HUES6 (cell line): ENCODE data around the gene DTX3.
"Not testable (repeated sequence)": the region's sequence is repeated elsewhere in the genome, so short reads cannot be mapped to it uniquely, and the experiment has no call there.

Experiments used
- H3K27ac ChIP-seq: 2 replicates; pipeline ENCODE4 v1.7.0; 2013; ENCODE audit warnings: low read depth, mild to moderate bottlenecking, low read length, inconsistent platforms
- H3K27me3 ChIP-seq: 2 replicates; pipeline ENCODE4 v1.6.1; 2013; ENCODE audit warnings: low read length; ENCODE audit not compliant: control insufficient read depth, insufficient read depth
- H3K36me3 ChIP-seq: 2 replicates; pipeline ENCODE4 v1.6.1; 2013; ENCODE audit warnings: low read length; ENCODE audit not compliant: control insufficient read depth, insufficient read depth
- H3K4me1 ChIP-seq: 2 replicates; pipeline ENCODE4 v1.6.1; 2013; ENCODE audit warnings: low read length; ENCODE audit not compliant: control insufficient read depth, insufficient read depth
- H3K4me3 ChIP-seq: 2 replicates; pipeline ENCODE4 v1.5.1; 2013; ENCODE audit warnings: low read depth, low read length
- H3K9ac ChIP-seq: one replicate; pipeline ENCODE4 v1.6.1; 2013; ENCODE audit warnings: mild to moderate bottlenecking, low read length
- H3K9me3 ChIP-seq: 2 replicates; pipeline ENCODE4 v1.6.1; 2013; ENCODE audit warnings: low read depth, low read length; ENCODE audit not compliant: control insufficient read depth, insufficient read depth

Gene DTX3, protein sequence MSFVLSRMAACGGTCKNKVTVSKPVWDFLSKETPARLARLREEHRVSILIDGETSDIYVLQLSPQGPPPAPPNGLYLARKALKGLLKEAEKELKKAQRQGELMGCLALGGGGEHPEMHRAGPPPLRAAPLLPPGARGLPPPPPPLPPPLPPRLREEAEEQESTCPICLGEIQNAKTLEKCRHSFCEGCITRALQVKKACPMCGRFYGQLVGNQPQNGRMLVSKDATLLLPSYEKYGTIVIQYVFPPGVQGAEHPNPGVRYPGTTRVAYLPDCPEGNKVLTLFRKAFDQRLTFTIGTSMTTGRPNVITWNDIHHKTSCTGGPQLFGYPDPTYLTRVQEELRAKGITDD

DNA sequence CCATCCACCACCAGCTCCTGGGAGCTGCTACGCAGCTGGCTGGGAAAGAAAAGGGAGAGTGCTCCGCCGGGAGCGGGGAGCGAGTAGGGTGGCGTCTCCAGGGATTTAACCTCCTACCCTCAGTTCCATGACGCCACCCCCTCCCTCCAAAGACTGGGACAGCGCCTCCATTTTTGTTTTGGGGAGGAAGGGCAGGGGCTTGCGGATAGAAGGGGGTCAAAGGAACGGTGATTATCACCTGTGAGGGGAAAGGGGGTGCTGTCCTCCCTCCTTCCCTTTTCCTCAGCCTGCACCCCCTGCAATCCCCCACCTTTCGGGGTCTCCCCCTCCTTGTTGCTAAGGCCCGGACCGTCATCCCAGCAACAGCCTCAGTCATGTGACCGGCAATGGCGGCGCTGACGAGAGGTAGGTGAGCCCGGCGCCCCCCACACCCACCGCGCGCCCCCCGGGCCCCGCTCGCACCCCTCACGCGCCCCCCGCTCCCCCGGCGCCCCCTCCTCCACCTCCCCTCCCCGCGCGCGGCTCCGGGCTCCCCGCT, at the start of gene DTX3:
DTX3 (plus strand) TSS at position 371 of the 538 bp plus-strand sequence. CDS start 1,694 bp downstream, outside the sequence.
- Histone ChIP-seq H3K9ac (peak within 1 kb of the TSS; percentile 74), H3K4me3 (peak within 1 kb of the TSS; percentile 86), H3K9me3 (no peaks in the 10 kb centered on the region), H3K27ac (no peak within 1 kb of the TSS), H3K27me3 (no peaks in the 10 kb centered on the region), H3K4me1 (peaks cover 20% of the 10 kb centered on the region), H3K36me3 (peaks cover 38% of the 10 kb centered on the region)

DNA sequence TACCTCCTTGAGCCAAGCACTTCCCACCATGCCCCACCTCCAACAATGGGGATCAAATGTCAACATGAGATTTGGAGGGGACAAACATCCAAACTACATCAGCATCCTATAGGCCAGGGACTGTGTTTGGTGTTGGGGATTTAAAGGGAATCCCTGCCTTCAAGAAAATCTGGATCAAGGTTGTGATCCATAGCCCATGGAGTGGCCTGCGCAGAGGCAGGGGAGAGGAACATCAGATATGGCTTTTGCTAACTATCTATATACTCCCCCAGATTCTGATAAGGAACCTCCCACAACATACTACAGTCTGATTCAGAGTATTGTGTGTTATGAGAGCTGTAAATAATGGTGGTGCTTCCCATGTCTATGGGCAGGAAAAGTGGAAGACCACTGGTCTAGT, 49.7 kb upstream of the DTX3 start:
- peaks cover 15% of the 10 kb centered on the region; the same call in 1 of the 2 replicates for H3K27me3 ChIP-seq
- no peaks in the 10 kb centered on the region for H3K36me3 ChIP-seq
- no peaks in the 10 kb centered on the region for H3K9me3 ChIP-seq
- peaks cover 14% of the 10 kb centered on the region; the same call in 1 of the 2 replicates for H3K4me1 ChIP-seq
- H3K27ac ChIP-seq: no peak overlapping the region
- H3K9ac ChIP-seq: no peak overlapping the region
- no peak overlapping the region for H3K4me3 ChIP-seq

DNA sequence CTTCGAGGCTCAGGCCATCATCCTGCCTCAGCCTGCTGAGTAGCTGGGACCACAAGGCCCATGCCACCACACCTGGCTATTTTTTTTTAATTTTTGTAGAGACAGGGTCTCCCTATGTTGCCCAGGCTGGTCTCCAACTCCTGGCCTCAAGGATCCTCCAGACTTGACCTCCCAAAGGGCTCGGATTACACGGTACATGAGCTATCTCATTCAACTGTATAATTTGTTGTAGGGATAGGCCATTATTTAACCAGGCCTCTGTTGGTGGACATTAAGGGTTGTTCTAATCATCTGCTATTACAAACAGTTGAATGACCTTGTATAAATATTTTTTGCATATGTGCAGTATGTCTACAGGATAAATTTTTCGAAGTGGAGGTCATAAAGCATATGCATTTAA, 45.8 kb upstream of the DTX3 start:
- H3K36me3 ChIP-seq: peaks cover 4% of the 10 kb centered on the region; the same call in 1 of the 2 replicates
- no peaks in the 10 kb centered on the region for H3K27me3 ChIP-seq
- no peak overlapping the region for H3K27ac ChIP-seq
- H3K4me1 ChIP-seq: no peaks in the 10 kb centered on the region
- no peaks in the 10 kb centered on the region for H3K9me3 ChIP-seq
- no peak overlapping the region for H3K9ac ChIP-seq
- H3K4me3 ChIP-seq: no peak overlapping the region

DNA sequence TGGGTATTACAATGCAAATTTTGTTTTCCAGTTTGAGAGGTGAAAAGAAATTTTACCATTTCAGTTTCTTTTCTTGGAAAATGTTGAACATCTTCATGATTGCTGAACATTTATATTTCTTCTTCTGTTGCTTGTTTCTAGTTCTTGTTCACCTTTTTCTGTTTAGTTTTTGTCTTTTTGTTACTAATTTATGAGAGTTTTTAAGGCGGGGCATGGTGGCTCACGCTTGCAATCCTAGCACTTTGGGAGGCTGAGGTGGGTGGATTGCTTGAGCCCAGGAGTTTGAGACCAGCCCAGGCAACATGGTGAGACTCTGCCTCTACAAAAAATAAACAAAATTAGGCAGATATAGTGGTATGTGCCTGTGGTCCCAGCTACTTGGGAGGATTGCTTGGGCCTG, 44.1 kb upstream of the DTX3 start:
- Histone ChIP-seq H3K4me1 (no peaks in the 10 kb centered on the region), H3K36me3 (peaks cover 7% of the 10 kb centered on the region; the same call in 1 of the 2 replicates), H3K9me3 (no peaks in the 10 kb centered on the region), H3K27ac (no peak overlapping the region), H3K9ac (no peak overlapping the region), H3K27me3 (no peaks in the 10 kb centered on the region), H3K4me3 (no peak overlapping the region)

DNA sequence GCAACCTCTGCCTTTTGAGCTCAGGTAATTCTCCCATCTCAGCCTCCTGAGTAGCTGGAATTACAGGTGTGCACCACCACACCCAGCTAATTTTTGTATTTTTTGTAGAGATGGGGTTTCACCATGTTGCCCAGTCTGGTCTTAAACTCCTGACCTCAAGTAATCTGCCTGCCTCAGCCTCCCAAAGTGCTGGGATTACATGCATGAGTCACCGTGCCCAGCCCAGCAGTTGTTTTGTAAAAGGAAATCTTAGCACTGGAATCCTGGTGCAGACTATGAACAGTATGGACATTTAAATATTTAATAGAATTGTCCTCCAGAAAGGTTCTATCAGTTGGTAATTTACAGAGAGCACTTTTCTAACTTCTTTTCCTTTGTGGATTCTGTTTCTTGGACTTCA, 43.5 kb upstream of the DTX3 start:
- H3K9me3 ChIP-seq, H3K9ac ChIP-seq, H3K4me3 ChIP-seq, H3K27ac ChIP-seq, H3K36me3 ChIP-seq, H3K27me3 ChIP-seq, H3K4me1 ChIP-seq: not testable (repeated sequence)

DNA sequence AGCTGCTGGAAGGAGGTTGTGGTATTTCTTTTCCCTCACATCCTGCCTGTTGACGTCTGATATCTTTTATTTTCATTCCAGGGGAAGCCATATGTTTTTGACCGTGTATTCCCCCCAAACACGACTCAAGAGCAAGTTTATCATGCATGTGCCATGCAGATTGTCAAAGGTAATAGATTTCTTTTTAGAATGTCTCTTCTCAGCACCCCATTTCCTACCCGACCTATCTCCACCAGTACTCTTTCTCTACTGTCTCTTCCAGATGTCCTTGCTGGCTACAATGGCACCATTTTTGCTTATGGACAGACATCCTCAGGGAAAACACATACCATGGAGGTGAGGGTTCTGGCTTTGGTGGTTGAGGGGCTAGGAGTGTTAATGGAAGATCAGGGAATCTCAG, 41.3 kb upstream of the DTX3 start:
- Histone ChIP-seq H3K36me3 (peaks cover 7% of the 10 kb centered on the region; the same call in 1 of the 2 replicates), H3K9ac (no peak overlapping the region), H3K27me3 (no peaks in the 10 kb centered on the region), H3K4me1 (no peaks in the 10 kb centered on the region), H3K9me3 (no peaks in the 10 kb centered on the region), H3K27ac (no peak overlapping the region), H3K4me3 (no peak overlapping the region)

DNA sequence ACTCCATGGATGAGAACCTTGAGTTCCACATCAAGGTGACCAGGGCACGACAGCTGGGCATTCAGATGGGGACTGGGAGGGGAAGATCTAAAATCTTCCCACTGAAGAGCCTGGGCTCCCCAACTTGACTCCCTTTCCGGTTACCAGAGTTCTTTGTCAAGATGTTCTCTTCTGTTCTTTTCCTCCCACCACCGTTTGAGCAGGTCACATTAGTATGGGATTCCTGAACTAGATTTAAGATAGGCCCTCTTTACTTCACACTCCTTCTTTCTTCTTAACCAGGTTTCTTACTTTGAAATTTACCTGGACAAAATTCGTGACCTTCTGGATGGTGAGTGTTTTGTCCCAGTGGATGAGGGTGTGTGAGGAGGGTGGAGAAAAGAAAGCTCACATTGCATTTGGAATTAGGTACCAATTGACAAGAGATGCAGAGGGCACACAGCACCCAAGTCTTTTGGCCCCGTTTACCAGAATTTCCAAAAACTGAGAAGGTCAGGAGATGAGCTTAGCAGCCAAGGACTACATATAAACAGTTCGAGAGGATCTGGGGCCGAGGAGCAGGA, 40.4 kb upstream of the DTX3 start:
- Histone ChIP-seq H3K9ac (no peak overlapping the region), H3K27ac (no peak overlapping the region), H3K27me3 (no peaks in the 10 kb centered on the region), H3K4me1 (no peaks in the 10 kb centered on the region), H3K9me3 (no peaks in the 10 kb centered on the region), H3K4me3 (no peak overlapping the region), H3K36me3 (peaks cover 14% of the 10 kb centered on the region)

DNA sequence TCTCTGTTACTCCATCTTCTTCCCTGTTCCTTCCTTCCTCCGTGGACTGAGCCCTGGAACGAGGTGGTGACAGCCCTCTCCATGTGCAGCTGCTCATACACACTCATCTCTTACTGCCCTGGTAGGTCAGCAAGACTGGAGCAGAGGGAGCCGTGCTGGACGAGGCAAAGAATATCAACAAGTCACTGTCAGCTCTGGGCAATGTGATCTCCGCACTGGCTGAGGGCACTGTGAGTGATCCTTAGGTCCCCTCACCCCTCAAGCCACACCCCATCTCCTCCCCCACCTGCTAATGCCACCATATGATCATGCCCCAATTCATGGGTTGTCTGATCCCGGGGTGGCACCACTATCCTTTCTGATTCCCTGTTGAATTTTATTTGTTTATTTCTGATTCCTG, 35.8 kb upstream of the DTX3 start:
- Histone ChIP-seq H3K9me3 (no peaks in the 10 kb centered on the region), H3K9ac (no peak overlapping the region), H3K36me3 (peaks cover 35% of the 10 kb centered on the region), H3K27ac (no peak overlapping the region), H3K4me3 (no peak overlapping the region), H3K4me1 (no peaks in the 10 kb centered on the region), H3K27me3 (no peaks in the 10 kb centered on the region)

DNA sequence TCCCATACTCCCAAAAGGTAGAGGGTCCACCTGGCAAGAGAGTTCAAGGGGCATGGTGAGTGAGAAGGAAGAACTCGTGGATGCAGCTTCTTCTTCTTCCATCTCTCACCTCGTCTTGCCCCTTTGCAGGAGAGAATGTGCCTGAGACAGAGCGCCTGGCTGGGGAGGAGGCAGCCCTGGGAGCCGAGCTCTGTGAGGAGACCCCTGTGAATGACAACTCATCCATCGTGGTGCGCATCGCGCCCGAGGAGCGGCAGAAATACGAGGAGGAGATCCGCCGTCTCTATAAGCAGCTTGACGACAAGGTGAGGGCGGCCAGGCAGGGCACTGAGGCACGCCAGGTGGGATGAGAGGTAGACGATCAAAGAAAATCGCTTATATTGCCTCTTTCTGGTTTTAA, 34.8 kb upstream of the DTX3 start:
- H3K27me3 ChIP-seq: no peaks in the 10 kb centered on the region
- H3K4me1 ChIP-seq: no peaks in the 10 kb centered on the region
- H3K36me3 ChIP-seq: peaks cover 35% of the 10 kb centered on the region
- H3K27ac ChIP-seq: no peak overlapping the region
- H3K9ac ChIP-seq: peak overlapping the region; percentile 2
- no peak overlapping the region for H3K4me3 ChIP-seq
- H3K9me3 ChIP-seq: no peaks in the 10 kb centered on the region

DNA sequence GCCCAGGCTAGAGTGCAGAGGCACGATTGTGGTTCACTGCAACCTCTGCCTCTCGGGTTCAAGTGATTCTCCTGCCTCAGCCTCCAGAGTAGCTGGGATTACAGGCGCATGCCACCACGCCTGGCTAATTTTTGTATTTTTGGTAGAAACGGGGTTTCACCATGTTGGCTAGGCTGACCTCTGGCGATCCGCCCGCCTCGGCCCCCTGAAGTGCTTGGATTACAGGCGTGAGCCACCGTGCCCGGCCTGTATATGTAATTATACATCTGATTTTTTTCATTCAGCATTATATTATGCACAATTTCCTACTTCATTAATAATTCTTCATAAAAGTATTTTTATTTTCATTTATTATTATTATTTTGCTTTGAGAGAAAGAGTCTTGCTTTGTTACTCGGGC, 34.2 kb upstream of the DTX3 start:
- not testable (repeated sequence) for H3K27ac ChIP-seq

DNA sequence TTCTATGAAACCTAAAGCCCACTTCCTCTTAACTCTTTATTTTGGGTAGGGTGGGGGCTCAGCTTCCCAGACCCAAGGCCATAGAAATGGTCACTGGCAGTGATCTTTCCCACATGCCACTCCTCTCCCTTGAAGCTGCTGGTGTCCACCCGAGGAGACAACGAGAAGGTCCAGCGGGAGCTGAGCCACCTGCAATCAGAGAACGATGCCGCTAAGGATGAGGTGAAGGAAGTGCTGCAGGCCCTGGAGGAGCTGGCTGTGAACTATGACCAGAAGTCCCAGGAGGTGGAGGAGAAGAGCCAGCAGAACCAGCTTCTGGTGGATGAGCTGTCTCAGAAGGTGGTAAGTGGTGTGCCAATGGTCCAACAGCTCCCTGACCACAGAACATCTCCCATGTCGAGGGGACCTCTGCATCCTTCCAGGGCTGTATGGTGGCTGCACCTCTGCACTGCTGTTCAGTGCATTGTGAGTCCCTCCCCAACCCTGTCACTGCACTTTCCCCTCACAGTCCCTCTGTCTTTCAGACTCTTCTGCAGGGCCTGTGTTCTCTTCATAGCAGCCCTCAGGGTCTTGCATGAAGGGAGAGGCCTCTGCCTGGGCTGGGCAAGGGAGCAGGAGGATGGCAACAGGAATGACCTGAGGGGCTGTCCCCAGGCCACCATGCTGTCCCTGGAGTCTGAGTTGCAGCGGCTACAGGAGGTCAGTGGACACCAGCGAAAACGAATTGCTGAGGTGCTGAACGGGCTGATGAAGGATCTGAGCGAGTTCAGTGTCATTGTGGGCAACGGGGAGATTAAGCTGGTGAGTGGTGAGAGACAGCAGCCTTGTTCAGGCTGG, 32.5 kb upstream of the DTX3 start:
- Histone ChIP-seq H3K9me3 (no peaks in the 10 kb centered on the region), H3K36me3 (peaks cover 55% of the 10 kb centered on the region), H3K27ac (no peak overlapping the region), H3K4me3 (no peak overlapping the region), H3K9ac (no peak overlapping the region), H3K4me1 (no peaks in the 10 kb centered on the region), H3K27me3 (no peaks in the 10 kb centered on the region)

More for the DNA sequence above, 34.2 kb upstream of the DTX3 start:
- H3K9me3 ChIP-seq, H3K9ac ChIP-seq, H3K27me3 ChIP-seq, H3K4me1 ChIP-seq, H3K4me3 ChIP-seq: not testable (repeated sequence)
- peaks cover 39% of the 10 kb centered on the region for H3K36me3 ChIP-seq
